HG03378 (cell line): ENCODE measurements around the gene SIGLEC5.

Experiments
- ATAC-seq: cut with Tn5 transposase; IDR thresholded peaks from one replicate; pipeline ENCODE4 v1.9.1; 2021; ENCODE audit warnings: mild to moderate bottlenecking, moderate library complexity; ENCODE audit not compliant: unreplicated experiment

Gene SIGLEC5

GRCh38 chr19:51590441-51590840 lies 39.8 kb downstream of the SIGLEC5 start:
- ATAC-seq, result no peak

- ATAC-seq, result no peak
Measured at GRCh38 chr19:51589511-51589910, 40.7 kb downstream of the SIGLEC5 start.

GRCh38 chr19:51587264-51588191 lies 42.7 kb downstream of the SIGLEC5 start:
- no peak for ATAC-seq

- ATAC-seq, result no peak
Measured at GRCh38 chr19:51586799-51587198, 43.4 kb downstream of the SIGLEC5 start.

GRCh38 chr19:51586103-51586728 lies 44.0 kb downstream of the SIGLEC5 start:
- no peak for ATAC-seq

GRCh38 chr19:51576850-51577249 lies 53.4 kb downstream of the SIGLEC5 start:
- no peak for ATAC-seq

GRCh38 chr19:51573331-51573730 lies 56.9 kb downstream of the SIGLEC5 start:
- no peak for ATAC-seq

- no peak for ATAC-seq
Measured at GRCh38 chr19:51572908-51573307, 57.3 kb downstream of the SIGLEC5 start.

GRCh38 chr19:51572410-51572809 lies 57.8 kb downstream of the SIGLEC5 start:
- ATAC-seq, result no peak

GRCh38 chr19:51571599-51571998 lies 58.6 kb downstream of the SIGLEC5 start:
- ATAC-seq, result no peak

GRCh38 chr19:51570962-51571575 lies 59.1 kb downstream of the SIGLEC5 start, which contains the start of gene ZNF175:
Gene ZNF175 (plus strand): TSS chr19:51571283. CDS start chr19:51573330, 2,047 bp downstream.
- ATAC-seq, result peak; percentile 79

GRCh38 chr19:51568456-51568855 lies 61.7 kb downstream of the SIGLEC5 start:
- ATAC-seq, result no peak

- ATAC-seq, result no peak
Measured at GRCh38 chr19:51567583-51567982, 62.6 kb downstream of the SIGLEC5 start.

GRCh38 chr19:51566489-51567100 lies 63.6 kb downstream of the SIGLEC5 start:
- ATAC-seq, result no peak

- ATAC-seq, result no peak
Measured at GRCh38 chr19:51565583-51565982, 64.6 kb downstream of the SIGLEC5 start.

GRCh38 chr19:51564791-51565190 lies 65.4 kb downstream of the SIGLEC5 start:
- no peak for ATAC-seq
